ENCODE data around the gene SEMA3F. TPM values are rescaled to one million over a fixed set of nuclear protein-coding genes. Genes with fewer than 3 reads are reported as not detected.
A peak's percentile ranks its signal among the peaks of the same experiment; 100 is the strongest.

The SEMA3F gene
- total and polyA plus RNA-seq, 8 donors, result 1.4 to 8.8 (median 4.9) TPM

DNA sequence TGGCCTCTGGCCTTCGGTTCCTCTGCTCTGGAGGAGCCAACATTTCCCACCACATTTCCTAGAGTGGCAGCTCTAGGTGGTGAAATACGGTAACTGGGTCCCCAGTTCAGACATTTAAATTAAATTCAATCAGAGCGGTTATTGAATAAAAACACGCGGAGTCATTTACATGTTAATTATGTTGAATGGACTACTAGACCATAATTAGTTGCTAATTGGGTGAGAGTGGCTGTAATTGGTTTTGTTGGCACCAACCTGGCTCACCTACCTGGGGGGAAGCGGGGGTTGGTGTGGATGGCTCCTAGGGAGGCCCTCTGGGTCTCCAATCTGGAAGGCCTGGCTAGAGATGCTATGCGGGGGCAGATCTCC is 12.7 kb downstream of the SEMA3F start:
- 94 to 95% methylated on average over 7 of the region's 7 CpGs for WGBS, 2 donors
- intact Hi-C loops (cut with DNase I), result no loop called here
- no peaks in the 10 kb centered on the region for H3K9me3 ChIP-seq
- H3K27me3 ChIP-seq, result no peaks in the 10 kb centered on the region
- no peaks in the 10 kb centered on the region for H3K36me3 ChIP-seq
- DNase-seq, result no peak
- no peak for TF ChIP-seq CTCF (IDR thresholded peaks at IDR 0.05)
- ATAC-seq, result no peak
- FAIRE-seq, result no peak
- peaks cover 9 to 22% (median 10%) of the 10 kb centered on the region in 3 donors for H3K4me1 ChIP-seq
- H3K27ac ChIP-seq, result no peak overlapping the region
- H3K4me3 ChIP-seq, result no peak overlapping the region

- ATAC-seq (no peak), FAIRE-seq (no peak), DNase-seq (peak in 1 of 6 donors; percentile 60)
- WGBS, 2 donors, result 75 to 80% methylated on average over 9 of the region's 9 CpGs
- TF ChIP-seq CTCF (IDR thresholded peaks at IDR 0.05), result no peak
- Histone ChIP-seq H3K27me3 (no peaks in the 10 kb centered on the region), H3K36me3 (no peaks in the 10 kb centered on the region), H3K4me3 (no peak overlapping the region), H3K4me1 (peaks cover 9 to 22% (median 10%) of the 10 kb centered on the region in 3 donors), H3K9me3 (no peaks in the 10 kb centered on the region), H3K27ac (no peak overlapping the region)
- intact Hi-C loops (cut with DNase I), result no loop called here
Measured at GRCh38 chr3:50168388-50168787, 13.3 kb downstream of the SEMA3F start.

GRCh38 chr3:50168791-50169190 is 13.7 kb downstream of the SEMA3F start:
- DNase-seq (no peak), FAIRE-seq (no peak), ATAC-seq (no peak)
- intact Hi-C loops (cut with DNase I), result no loop called here
- Histone ChIP-seq H3K4me3 (no peak overlapping the region), H3K27me3 (no peaks in the 10 kb centered on the region), H3K9me3 (no peaks in the 10 kb centered on the region), H3K4me1 (peaks cover 9 to 22% (median 10%) of the 10 kb centered on the region in 3 donors), H3K36me3 (no peaks in the 10 kb centered on the region), H3K27ac (no peak overlapping the region)
- WGBS, 2 donors, result 92% methylated on average over 6 of the region's 6 CpGs
- no peak for TF ChIP-seq CTCF (IDR thresholded peaks at IDR 0.05)

GRCh38 chr3:50169232-50169832 is 14.2 kb downstream of the SEMA3F start:
- peak overlapping the region in 1 of 4 donors; percentile 22 for H3K27ac ChIP-seq
- DNase-seq, result no peak
- H3K36me3 ChIP-seq, result no peaks in the 10 kb centered on the region
- H3K27me3 ChIP-seq, result no peaks in the 10 kb centered on the region
- ATAC-seq, result no peak
- H3K4me1 ChIP-seq, result peaks cover 9 to 18% (median 10%) of the 10 kb centered on the region in 3 donors
- 85 to 89% methylated on average over 11 of the region's 11 CpGs for WGBS, 2 donors
- no peak for TF ChIP-seq CTCF (IDR thresholded peaks at IDR 0.05)
- intact Hi-C loops (cut with DNase I), result no loop called here
- H3K9me3 ChIP-seq, result no peaks in the 10 kb centered on the region
- no peak overlapping the region for H3K4me3 ChIP-seq
- FAIRE-seq, result no peak

DNA sequence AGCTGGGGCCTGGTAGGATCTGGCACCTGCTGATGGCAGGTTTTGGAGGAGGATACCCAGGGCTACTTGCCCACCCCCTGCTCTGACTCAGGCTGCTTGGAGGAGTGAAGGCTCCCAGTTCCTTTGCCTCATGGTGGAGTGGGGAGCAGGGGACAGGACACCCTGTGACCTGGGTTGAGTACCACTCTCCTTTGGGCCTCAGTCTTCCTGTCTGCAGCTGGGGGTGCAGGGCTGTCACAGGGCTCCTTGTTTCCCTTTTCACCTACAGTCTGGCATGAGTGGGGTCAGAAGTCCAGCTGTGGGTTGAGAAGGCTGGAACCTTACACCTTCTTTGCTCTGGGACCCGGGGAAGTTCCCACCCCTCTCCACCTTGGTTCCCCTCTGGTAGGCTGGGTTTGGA is 14.7 kb downstream of the SEMA3F start:
- no peak for TF ChIP-seq CTCF (IDR thresholded peaks at IDR 0.05)

More for the DNA sequence above, 14.7 kb downstream of the SEMA3F start:
- WGBS, 2 donors, result 90 to 94% methylated on average over 1 of the region's 1 CpG
- H3K36me3 ChIP-seq, result no peaks in the 10 kb centered on the region
- H3K27me3 ChIP-seq, result no peaks in the 10 kb centered on the region
- H3K27ac ChIP-seq, result peak overlapping the region in 1 of 4 donors; percentile 22
- ATAC-seq (no peak), DNase-seq (peak in 1 of 6 donors; percentile 43), FAIRE-seq (no peak)
- intact Hi-C loops (cut with DNase I), result no loop called here
- peaks cover 9 to 17% (median 10%) of the 10 kb centered on the region in 3 donors for H3K4me1 ChIP-seq
- H3K9me3 ChIP-seq, result no peaks in the 10 kb centered on the region
- no peak overlapping the region for H3K4me3 ChIP-seq
